ENCODE data around the gene TAX1BP3. TPM values are rescaled to one million over a fixed set of nuclear protein-coding genes. Genes with fewer than 3 reads are reported as not detected.
"Not testable (repeated sequence)": the region's sequence is repeated elsewhere in the genome, so short reads cannot be mapped to it uniquely, and the experiment has no call there.

TAX1BP3 gene
- total RNA-seq: 10 to 100 TPM; 16.1 to 18.0 TPM

- ChIA-PET POLR2A (interaction anchor here (0.6 to 1.9 kb wide), 4 partner anchors 10 to 72 kb away, joined by 3 to 11 read pairs (median 5); partner anchors contain the start of gene HASPIN), CTCF (no interaction called here)
- ATAC-seq: peak; percentile 97
- peak within 1 kb of the TSS; percentile 91 for H3K4me3 Mint-ChIP-seq
- H3K9me3 Mint-ChIP-seq (ENCODE audit: insufficient read depth): no peaks in the 10 kb centered on the region
- peaks cover 13% of the 10 kb centered on the region for H3K36me3 Mint-ChIP-seq (ENCODE audit: low read depth)
- H3K4me1 Mint-ChIP-seq (ENCODE audit: low read depth): peaks cover 23% of the 10 kb centered on the region
- peak within 1 kb of the TSS; percentile 84 for H3K27ac Mint-ChIP-seq
- H3K27me3 Mint-ChIP-seq (ENCODE audit: low read depth): no peaks in the 10 kb centered on the region
- DNase-seq: peak; percentile 99
Observed at GRCh38 chr17:3668279-3669084, at the start of gene TAX1BP3, which contains the start of gene EMC6. TSS of gene TAX1BP3 (minus strand) at chr17:3668578. CDS start at chr17:3668526, 52 bp downstream. TSS of gene EMC6 (plus strand) at chr17:3668812. CDS start at chr17:3669147, 335 bp downstream.

- H3K27ac Mint-ChIP-seq: no peak overlapping the region
- H3K9me3 Mint-ChIP-seq (ENCODE audit: insufficient read depth): no peaks in the 10 kb centered on the region
- H3K36me3 Mint-ChIP-seq (ENCODE audit: low read depth): peaks cover 70% of the 10 kb centered on the region
- H3K4me3 Mint-ChIP-seq: no peak overlapping the region
- POLR2A ChIA-PET: interaction anchor here (1.1 to 1.3 kb wide), 2 partner anchors 9 to 19 kb away, joined by 3 to 4 read pairs; partner anchors contain the start of genes HASPIN and P2RX5
- DNase-seq: no peak
- peaks cover 44% of the 10 kb centered on the region for H3K4me1 Mint-ChIP-seq (ENCODE audit: low read depth)
- ATAC-seq: no peak
- CTCF ChIA-PET: no interaction called here
- H3K27me3 Mint-ChIP-seq (ENCODE audit: low read depth): no peaks in the 10 kb centered on the region
Observed at GRCh38 chr17:3715296-3715695, 46.9 kb upstream of the TAX1BP3 start.

- peak overlapping the region; percentile 29 for H3K4me3 Mint-ChIP-seq
- DNase-seq (no peak), ATAC-seq (no peak)
- ChIA-PET CTCF (interaction anchor here (0.8 to 1.3 kb wide), 3 partner anchors 13 to 30 kb away, joined by 3 to 4 read pairs (median 3); no protein-coding TSS in a partner anchor), POLR2A (interaction anchor here (2.0 to 3.7 kb wide), 2 partner anchors 10 to 17 kb away, joined by 15 to 31 read pairs; partner anchors contain the start of genes HASPIN and P2RX5)
- H3K4me1 Mint-ChIP-seq (ENCODE audit: low read depth): peaks cover 52% of the 10 kb centered on the region
- no peaks in the 10 kb centered on the region for H3K9me3 Mint-ChIP-seq (ENCODE audit: insufficient read depth)
- H3K27ac Mint-ChIP-seq: peak overlapping the region; percentile 85
- H3K36me3 Mint-ChIP-seq (ENCODE audit: low read depth): peaks cover 53% of the 10 kb centered on the region
- no peaks in the 10 kb centered on the region for H3K27me3 Mint-ChIP-seq (ENCODE audit: low read depth)
Observed at GRCh38 chr17:3712811-3713463, 44.6 kb upstream of the TAX1BP3 start.

- peak overlapping the region; percentile 37 for H3K4me3 Mint-ChIP-seq
- ChIA-PET POLR2A (interaction anchor here (0.6 to 3.7 kb wide), 6 partner anchors 8 to 1395 kb away, joined by 3 to 31 read pairs (median 4); partner anchors contain the start of genes CTNS, HASPIN and P2RX5), CTCF (interaction anchor here (0.8 to 2.2 kb wide), 11 partner anchors 10 to 203 kb away, joined by 3 to 14 read pairs (median 5); partner anchors contain the start of genes HASPIN and P2RX5)
- no peaks in the 10 kb centered on the region for H3K9me3 Mint-ChIP-seq (ENCODE audit: insufficient read depth)
- H3K27me3 Mint-ChIP-seq (ENCODE audit: low read depth): no peaks in the 10 kb centered on the region
- H3K36me3 Mint-ChIP-seq (ENCODE audit: low read depth): peaks cover 35% of the 10 kb centered on the region
- peak overlapping the region; percentile 85 for H3K27ac Mint-ChIP-seq
- peaks cover 53% of the 10 kb centered on the region for H3K4me1 Mint-ChIP-seq (ENCODE audit: low read depth)
- ATAC-seq (peak; percentile 99), DNase-seq (peak; percentile 87)
Observed at GRCh38 chr17:3710951-3711383, 42.6 kb upstream of the TAX1BP3 start.

GRCh38 chr17:3708366-3708765 lies 40.0 kb upstream of the TAX1BP3 start:
- Mint-ChIP-seq H3K27me3 (ENCODE audit: low read depth) (no peaks in the 10 kb centered on the region), H3K9me3 (ENCODE audit: insufficient read depth) (no peaks in the 10 kb centered on the region), H3K4me3 (no peak overlapping the region), H3K4me1 (ENCODE audit: low read depth) (peaks cover 47% of the 10 kb centered on the region), H3K27ac (peak overlapping the region; percentile 18), H3K36me3 (ENCODE audit: low read depth) (peaks cover 18% of the 10 kb centered on the region)
- CTCF ChIA-PET: interaction anchor here (1.0 to 1.1 kb wide), 2 partner anchors 12 to 30 kb away, joined by 3 to 5 read pairs; no protein-coding TSS in a partner anchor
- POLR2A ChIA-PET: no interaction called here
- no peak for DNase-seq
- no peak for ATAC-seq

- H3K27ac Mint-ChIP-seq; H3K4me3 Mint-ChIP-seq; CTCF ChIA-PET; H3K9me3 Mint-ChIP-seq (ENCODE audit: insufficient read depth); DNase-seq; ATAC-seq; H3K27me3 Mint-ChIP-seq (ENCODE audit: low read depth): not testable (repeated sequence)
- Mint-ChIP-seq H3K4me1 (ENCODE audit: low read depth) (peaks cover 24% of the 10 kb centered on the region), H3K36me3 (ENCODE audit: low read depth) (peaks cover 12% of the 10 kb centered on the region)
- POLR2A ChIA-PET: interaction anchor here (1.1 kb wide), 1 partner anchor 18 kb away, joined by 4 read pairs; the partner anchor contains the start of gene HASPIN
Observed at GRCh38 chr17:3705718-3705984, 37.3 kb upstream of the TAX1BP3 start.

- ChIA-PET POLR2A (interaction anchor here (1.1 kb wide), 1 partner anchor 19 kb away, joined by 4 read pairs; the partner anchor contains the start of gene HASPIN), CTCF (no interaction called here)
- H3K27ac Mint-ChIP-seq: no peak overlapping the region
- peaks cover 3% of the 10 kb centered on the region for H3K9me3 Mint-ChIP-seq (ENCODE audit: insufficient read depth)
- ATAC-seq: no peak
- H3K4me3 Mint-ChIP-seq: no peak overlapping the region
- peaks cover 12% of the 10 kb centered on the region for H3K36me3 Mint-ChIP-seq (ENCODE audit: low read depth)
- no peak for DNase-seq
- peaks cover 20% of the 10 kb centered on the region for H3K4me1 Mint-ChIP-seq (ENCODE audit: low read depth)
- H3K27me3 Mint-ChIP-seq (ENCODE audit: low read depth): no peaks in the 10 kb centered on the region
Observed at GRCh38 chr17:3704931-3705717, 36.7 kb upstream of the TAX1BP3 start.

GRCh38 chr17:3702041-3702539 lies 33.7 kb upstream of the TAX1BP3 start:
- CTCF ChIA-PET: interaction anchor here (1.2 to 2.5 kb wide), 3 partner anchors 9 to 35 kb away, joined by 3 to 9 read pairs (median 4); no protein-coding TSS in a partner anchor
- H3K4me1 Mint-ChIP-seq (ENCODE audit: low read depth); ATAC-seq; H3K9me3 Mint-ChIP-seq (ENCODE audit: insufficient read depth); DNase-seq; H3K27ac Mint-ChIP-seq; H3K27me3 Mint-ChIP-seq (ENCODE audit: low read depth); H3K4me3 Mint-ChIP-seq: not testable (repeated sequence)
- H3K36me3 Mint-ChIP-seq (ENCODE audit: low read depth): peaks cover 18% of the 10 kb centered on the region
- POLR2A ChIA-PET: interaction anchor here (0.6 kb wide), 1 partner anchor 28 kb away, joined by 3 read pairs; no protein-coding TSS in a partner anchor

GRCh38 chr17:3699951-3700350 lies 31.6 kb upstream of the TAX1BP3 start:
- ATAC-seq (no peak), DNase-seq (no peak)
- Mint-ChIP-seq H3K9me3 (ENCODE audit: insufficient read depth) (peaks cover 9% of the 10 kb centered on the region), H3K27ac (no peak overlapping the region), H3K27me3 (ENCODE audit: low read depth) (no peaks in the 10 kb centered on the region), H3K36me3 (ENCODE audit: low read depth) (peaks cover 18% of the 10 kb centered on the region), H3K4me1 (ENCODE audit: low read depth) (peaks cover 19% of the 10 kb centered on the region), H3K4me3 (no peak overlapping the region)
- POLR2A ChIA-PET: no interaction called here
- CTCF ChIA-PET: interaction anchor here (2.5 kb wide), 1 partner anchor 11 kb away, joined by 9 read pairs; no protein-coding TSS in a partner anchor

GRCh38 chr17:3698139-3698538 lies 29.8 kb upstream of the TAX1BP3 start:
- CTCF ChIA-PET: interaction anchor here (4.2 kb wide), 1 partner anchor 25 kb away, joined by 11 read pairs; the partner anchor contains the start of gene HASPIN
- H3K27ac Mint-ChIP-seq: no peak overlapping the region
- ATAC-seq (no peak), DNase-seq (no peak)
- H3K27me3 Mint-ChIP-seq (ENCODE audit: low read depth): no peaks in the 10 kb centered on the region
- H3K36me3 Mint-ChIP-seq (ENCODE audit: low read depth): peaks cover 18% of the 10 kb centered on the region
- peaks cover 9% of the 10 kb centered on the region for H3K9me3 Mint-ChIP-seq (ENCODE audit: insufficient read depth)
- POLR2A ChIA-PET: interaction anchor here (1.4 kb wide), 1 partner anchor 9 kb away, joined by 3 read pairs; no protein-coding TSS in a partner anchor
- H3K4me3 Mint-ChIP-seq: no peak overlapping the region
- peaks cover 33% of the 10 kb centered on the region for H3K4me1 Mint-ChIP-seq (ENCODE audit: low read depth)
